Suprapubic skin (tissue), 4 donors: ENCODE results near the gene RIIAD1.

Source experiments
- EP300 ChIP-seq: sonication (generic); formaldehyde crosslinking; IDR thresholded peaks from one replicate; pipeline ENCODE4 v1.6.1; 2017; ENCODE audit warnings: antibody characterized with exemption
- POLR2A ChIP-seq, 2 donors: fragments of 450-650 bp; IDR thresholded peaks; one replicate each; pipeline ENCODE4 v1.6.1; 2017; ENCODE audit warnings: antibody characterized with exemption in 2 of 2, mild to moderate bottlenecking in 2 of 2, moderate library complexity in 2 of 2
- POLR2AphosphoS5 ChIP-seq, 3 donors: sonication (generic); formaldehyde crosslinking; IDR thresholded peaks; one replicate each; pipeline ENCODE4 v1.6.1; 2017; ENCODE audit warnings: antibody characterized with exemption in 3 of 3
- TF ChIP-seq, protein P1 (sequence below), 2 donors: fragments of 200-600 bp in 1 of 2; fragments of 450-650 bp in 1 of 2; sonication (generic) in 1 of 2; IDR thresholded peaks; one replicate each; pipeline ENCODE4 v1.5.1; 2016 to 2019; ENCODE audit warnings: antibody characterized with exemption in 2 of 2, mild to moderate bottlenecking in 1 of 2, moderate library complexity in 1 of 2

DNA sequence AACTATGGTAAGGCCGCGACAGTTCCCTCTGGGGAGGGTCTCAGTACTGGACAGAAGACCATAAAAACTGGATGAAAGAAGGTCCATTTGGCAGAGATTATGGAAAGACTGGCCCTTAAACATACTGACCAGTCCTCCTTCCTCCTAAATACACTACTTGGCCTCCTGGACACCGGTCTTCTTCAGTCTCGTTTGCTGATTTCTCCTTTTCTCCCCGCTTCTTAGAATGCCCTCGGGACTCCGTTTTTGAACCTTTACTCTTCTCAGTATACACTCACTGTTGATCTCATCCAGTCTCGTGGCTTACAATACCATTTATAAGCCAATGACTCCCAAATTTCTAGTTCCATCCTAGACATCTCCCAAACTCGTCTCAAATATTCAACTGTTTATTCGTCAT, 42.7 kb downstream of the RIIAD1 start:
- TF ChIP-seq, protein P1, sequence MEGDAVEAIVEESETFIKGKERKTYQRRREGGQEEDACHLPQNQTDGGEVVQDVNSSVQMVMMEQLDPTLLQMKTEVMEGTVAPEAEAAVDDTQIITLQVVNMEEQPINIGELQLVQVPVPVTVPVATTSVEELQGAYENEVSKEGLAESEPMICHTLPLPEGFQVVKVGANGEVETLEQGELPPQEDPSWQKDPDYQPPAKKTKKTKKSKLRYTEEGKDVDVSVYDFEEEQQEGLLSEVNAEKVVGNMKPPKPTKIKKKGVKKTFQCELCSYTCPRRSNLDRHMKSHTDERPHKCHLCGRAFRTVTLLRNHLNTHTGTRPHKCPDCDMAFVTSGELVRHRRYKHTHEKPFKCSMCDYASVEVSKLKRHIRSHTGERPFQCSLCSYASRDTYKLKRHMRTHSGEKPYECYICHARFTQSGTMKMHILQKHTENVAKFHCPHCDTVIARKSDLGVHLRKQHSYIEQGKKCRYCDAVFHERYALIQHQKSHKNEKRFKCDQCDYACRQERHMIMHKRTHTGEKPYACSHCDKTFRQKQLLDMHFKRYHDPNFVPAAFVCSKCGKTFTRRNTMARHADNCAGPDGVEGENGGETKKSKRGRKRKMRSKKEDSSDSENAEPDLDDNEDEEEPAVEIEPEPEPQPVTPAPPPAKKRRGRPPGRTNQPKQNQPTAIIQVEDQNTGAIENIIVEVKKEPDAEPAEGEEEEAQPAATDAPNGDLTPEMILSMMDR (IDR thresholded peaks at IDR 0.05), result no peak
- no peak for TF ChIP-seq POLR2AphosphoS5 (IDR thresholded peaks at IDR 0.05)
- no peak for TF ChIP-seq EP300
- TF ChIP-seq POLR2A (IDR thresholded peaks at IDR 0.05), result no peak
